H1 (cell line): Measurements from ENCODE around the gene DCK. TPM values are rescaled to one million over a fixed set of nuclear protein-coding genes. Genes with fewer than 3 reads are reported as not detected.

Source experiments
- CTCF ChIA-PET: fragments of 300-600 bp; sonication (Branson Sonifier 250); formaldehyde crosslinking; loops from one replicate; lab custom pipeline; 2021; ENCODE audit not compliant: partially characterized antibody; lab: Charles Lee
- POLR2A ChIA-PET: fragments of 300-600 bp; sonication (Branson Sonifier 250); formaldehyde crosslinking; loops from one replicate; lab custom pipeline; 2021; ENCODE audit warnings: inconsistent platforms; ENCODE audit not compliant: partially characterized antibody; lab: Charles Lee
- DNase-seq, 2 experiments: peaks; one replicate each; pipeline versions ENCODE4 v3.0.0 to v3.0.0-alpha.2; 2010 to 2022; ENCODE audit warnings: low spot score in 2 of 2, low read depth in 1 of 2, mixed read lengths in 1 of 2
- FAIRE-seq: peaks from 2 replicates; lab custom pipeline; 2011; peaks lifted over from hg19 to GRCh38; lab: Jason Lieb, UNC
- H2AFZ ChIP-seq: 2 replicates; pipeline ENCODE4 v1.8.1; 2012; ENCODE audit warnings: low read length, inconsistent platforms
- H2AK5ac ChIP-seq: 2 replicates; pipeline ENCODE4 v1.6.1; 2013; ENCODE audit warnings: low read depth, low read length
- H2BK120ac ChIP-seq: replicated peaks from 2 replicates; pipeline ENCODE3; 2013; ENCODE audit warnings: low read depth, low read length, inconsistent platforms
- H2BK12ac ChIP-seq: 2 replicates; pipeline ENCODE4 v1.6.1; 2013; ENCODE audit warnings: low read depth, low read length
- H2BK15ac ChIP-seq: 2 replicates; pipeline ENCODE4 v1.6.1; 2013; ENCODE audit warnings: low read length
- H2BK20ac ChIP-seq: 2 replicates; pipeline ENCODE4 v1.6.1; 2013; ENCODE audit warnings: low read length
- H2BK5ac ChIP-seq: 2 replicates; pipeline ENCODE4 v1.6.1; 2013; ENCODE audit warnings: low read depth, low read length
- H3K14ac ChIP-seq: 2 replicates; pipeline ENCODE4 v1.6.1; 2013; ENCODE audit warnings: inconsistent platforms; ENCODE audit not compliant: insufficient read length
- H3K18ac ChIP-seq: 2 replicates; pipeline ENCODE4 v1.6.1; 2013; ENCODE audit warnings: low read length; ENCODE audit errors: extremely low read depth
- H3K23ac ChIP-seq: 2 replicates; pipeline ENCODE4 v1.6.1; 2013; ENCODE audit warnings: inconsistent platforms; ENCODE audit not compliant: insufficient read length
- H3K23me2 ChIP-seq: 2 replicates; pipeline ENCODE4 v1.6.1; 2013; ENCODE audit warnings: low read depth, low read length
- H3K27ac ChIP-seq: 2 replicates; pipeline ENCODE4 v1.6.1; 2011; ENCODE audit warnings: low read depth, low read length, inconsistent platforms
- H3K27me3 ChIP-seq, 4 experiments: replicated peaks in 1 of 4; 1 replicate in 1 of 4; 2 replicates in 3 of 4; pipeline versions ENCODE4 v1.6.1 to v1.8.1; 2011 to 2013; ENCODE audit warnings: low read length in 3 of 4, mild to moderate bottlenecking in 3 of 4, inconsistent platforms in 2 of 4, mixed read lengths in 2 of 4, moderate library complexity in 1 of 4; ENCODE audit not compliant: control insufficient read depth in 3 of 4, insufficient read depth in 3 of 4; ENCODE audit errors: extremely low read depth in 1 of 4
- H3K36me3 ChIP-seq, 4 experiments: 2 replicates each; pipeline versions ENCODE4 v1.6.1 to v1.8.1; 2011 to 2013; ENCODE audit warnings: mild to moderate bottlenecking in 4 of 4, low read length in 3 of 4, moderate library complexity in 2 of 4, control low read depth in 1 of 4, inconsistent platforms in 1 of 4; ENCODE audit not compliant: insufficient read depth in 4 of 4, control insufficient read depth in 2 of 4
- H3K4ac ChIP-seq: replicated peaks from 2 replicates; pipeline ENCODE3; 2013; ENCODE audit warnings: low read length, low read depth, mixed read lengths, inconsistent platforms; ENCODE audit not compliant: insufficient read length
- H3K4me1 ChIP-seq, 4 experiments: replicated peaks in 1 of 4; 1 replicate in 1 of 4; 2 replicates in 3 of 4; pipeline versions ENCODE4 v1.6.1 to v1.8.1; 2011 to 2013; ENCODE audit warnings: low read length in 3 of 4, inconsistent platforms in 2 of 4, mixed read lengths in 1 of 4; ENCODE audit not compliant: insufficient read depth in 4 of 4, control insufficient read depth in 3 of 4
- H3K4me2 ChIP-seq, 2 experiments: 2 replicates each; pipeline versions ENCODE4 v1.6.1 to v1.8.1; 2011 to 2013; ENCODE audit warnings: low read depth in 2 of 2, low read length in 2 of 2, control low read depth in 1 of 2, inconsistent platforms in 1 of 2, mild to moderate bottlenecking in 1 of 2; ENCODE audit not compliant: insufficient read depth in 1 of 2
- H3K4me3 ChIP-seq, 4 experiments: fragments of 200-600, 300-600 bp in 1 of 4; sonication (generic), shearing (Covaris generic), sonication (Bioruptor Twin) in 1 of 4; 2 replicates each; pipeline versions ENCODE4 v1.5.1 to v1.8.1; 2011 to 2016; ENCODE audit warnings: low read length in 4 of 4, low read depth in 3 of 4, control low read depth in 2 of 4, inconsistent platforms in 2 of 4, mild to moderate bottlenecking in 2 of 4, mixed read lengths in 1 of 4, moderate library complexity in 1 of 4; ENCODE audit not compliant: insufficient read depth in 2 of 4; ENCODE audit errors: extremely low read depth in 1 of 4
- H3K56ac ChIP-seq: replicated peaks from 2 replicates; pipeline ENCODE3; 2013; ENCODE audit warnings: low read depth, mild to moderate bottlenecking, mixed read lengths, low read length, inconsistent platforms; ENCODE audit not compliant: insufficient read length
- H3K79me1 ChIP-seq: 2 replicates; pipeline ENCODE4 v1.6.1; 2013; ENCODE audit warnings: low read depth, low read length, control low read depth
- H3K79me2 ChIP-seq, 2 experiments: 2 replicates each; pipeline versions ENCODE4 v1.6.1 to v1.8.1; 2012 to 2013; ENCODE audit warnings: low read length in 2 of 2, mild to moderate bottlenecking in 2 of 2, inconsistent platforms in 1 of 2; ENCODE audit not compliant: insufficient read depth in 2 of 2, control insufficient read depth in 1 of 2
- H3K9ac ChIP-seq, 4 experiments: replicated peaks in 1 of 4; 1 replicate in 1 of 4; 2 replicates in 3 of 4; pipeline versions ENCODE4 v1.6.1 to v1.8.1; 2011 to 2013; ENCODE audit warnings: low read depth in 3 of 4, low read length in 3 of 4, control low read depth in 2 of 4, mild to moderate bottlenecking in 2 of 4, moderate library complexity in 2 of 4, inconsistent platforms in 1 of 4; ENCODE audit errors: extremely low read depth in 1 of 4
- H3K9me3 ChIP-seq, 2 experiments: 2 replicates each; pipeline versions ENCODE4 v1.6.1 to v1.8.1; 2012 to 2013; ENCODE audit warnings: mild to moderate bottlenecking in 2 of 2, moderate library complexity in 2 of 2, control low read depth in 1 of 2, inconsistent platforms in 1 of 2, low read depth in 1 of 2, low read length in 1 of 2, mixed read lengths in 1 of 2; ENCODE audit not compliant: insufficient read depth in 2 of 2
- H4K20me1 ChIP-seq, 2 experiments: replicated peaks in 1 of 2; 2 replicates each; pipeline versions ENCODE3 to v1.8.1; 2011 to 2013; ENCODE audit warnings: inconsistent platforms in 2 of 2, low read length in 2 of 2, mild to moderate bottlenecking in 1 of 2; ENCODE audit not compliant: insufficient read depth in 2 of 2, control insufficient read depth in 1 of 2
- H4K5ac ChIP-seq: 2 replicates; pipeline ENCODE4 v1.6.1; 2013; ENCODE audit warnings: low read length, low read depth, mixed read lengths, inconsistent platforms; ENCODE audit not compliant: insufficient read length
- H4K8ac ChIP-seq: 2 replicates; pipeline ENCODE4 v1.8.0; 2013; ENCODE audit warnings: mild to moderate bottlenecking, moderate library complexity, low read length, inconsistent platforms; ENCODE audit not compliant: insufficient read depth; ENCODE audit errors: extremely low read depth
- H4K91ac ChIP-seq: replicated peaks from 2 replicates; pipeline ENCODE3; 2013; ENCODE audit warnings: low read length, mixed read lengths, inconsistent platforms; ENCODE audit not compliant: insufficient read length
- BACH1 ChIP-seq: IDR thresholded peaks from 2 replicates; pipeline ENCODE4 v1.6.1; 2012; ENCODE audit warnings: low read length, improper control_type of control experiment
- CTCF ChIP-seq, 3 experiments: IDR thresholded peaks; 1 replicate in 2 of 3; 2 replicates in 1 of 3; pipeline versions ENCODE4 v1.5.1 to v1.6.1; 2011; ENCODE audit warnings: low read length in 3 of 3, mild to moderate bottlenecking in 3 of 3, inconsistent platforms in 2 of 3, low read depth in 1 of 3, moderate library complexity in 1 of 3; ENCODE audit not compliant: insufficient read depth in 1 of 3; ENCODE audit errors: control extremely low read depth in 1 of 3
- HDAC6 ChIP-seq: IDR thresholded peaks from one replicate; pipeline ENCODE4 v1.7.1; 2012; ENCODE audit warnings: low read depth, mild to moderate bottlenecking, inconsistent platforms, low read length, moderate library complexity
- POLR2A ChIP-seq, 2 experiments: IDR thresholded peaks; 1 replicate in 1 of 2; 2 replicates in 1 of 2; pipeline ENCODE4 v1.6.1; 2011; ENCODE audit warnings: low read depth in 2 of 2, low read length in 2 of 2, mild to moderate bottlenecking in 2 of 2; ENCODE audit errors: control extremely low read depth in 1 of 2
- SAP30 ChIP-seq: fragments of 300-600 bp; sonication (generic); IDR thresholded peaks from 2 replicates; pipeline ENCODE4 v1.7.1; 2012; ENCODE audit warnings: low read length, moderate library complexity, mild to moderate bottlenecking, inconsistent platforms; ENCODE audit not compliant: insufficient read depth, insufficient replicate concordance
- SIRT6 ChIP-seq: IDR thresholded peaks from one replicate; pipeline ENCODE4 v1.7.1; 2012; ENCODE audit warnings: low read length, inconsistent platforms
- SP4 ChIP-seq: IDR thresholded peaks from 2 replicates; pipeline ENCODE4 v1.6.1; 2012; ENCODE audit warnings: low read length, inconsistent platforms
- WGBS, 2 experiments: shearing (Covaris generic) in 1 of 2; methylation state at CpG; one replicate each; pipeline versions ENCODE4 v1.1.6 to v1.1.7; 2013 to 2015; ENCODE audit warnings: low lambda C conversion rate in 2 of 2, mixed read lengths in 2 of 2, inconsistent platforms in 1 of 2, low coverage in 1 of 2, missing lambda C conversion rate in 1 of 2; ENCODE audit not compliant: insufficient replicate concordance in 2 of 2, insufficient coverage in 1 of 2, insufficient read length in 1 of 2; ENCODE audit errors: extremely low coverage in 1 of 2, missing lambda C conversion rate in 1 of 2; 5-methylcytosine and 5-hydroxymethylcytosine counted together
- polyA plus RNA-seq, 7 experiments: library from polyadenylated mRNA; depleted of rRNA in 3 of 7; stranded (reverse) in 5 of 7; unstranded in 2 of 7; fragments of >200 nt in 5 of 7; fragments of 200-250 nt in 2 of 7; gene quantifications; 1 replicate in 5 of 7; 2 replicates in 1 of 7; 4 replicates in 1 of 7; pipeline versions ENCODE4 v1.2.1 to v1.2.3, GENCODE V29; 2011 to 2013; ENCODE audit warnings: missing spikeins in 2 of 7, mixed read lengths in 2 of 7
- total RNA-seq: library from RNA; stranded (reverse); fragmentation: NEBNext Ultra II Directional; extraction: Animal tissue kit (Norgen Biotek cat#: 25700); gene quantifications from 2 replicates; pipeline ENCODE4 v1.2.1, GENCODE V29; 2021

DCK gene
- total and polyA plus RNA-seq, 2 of the 8 experiments (the other 6 are each of a cell fraction or from before 2014, with no cell fraction given) = 4.8 to 18.1 TPM

DNA sequence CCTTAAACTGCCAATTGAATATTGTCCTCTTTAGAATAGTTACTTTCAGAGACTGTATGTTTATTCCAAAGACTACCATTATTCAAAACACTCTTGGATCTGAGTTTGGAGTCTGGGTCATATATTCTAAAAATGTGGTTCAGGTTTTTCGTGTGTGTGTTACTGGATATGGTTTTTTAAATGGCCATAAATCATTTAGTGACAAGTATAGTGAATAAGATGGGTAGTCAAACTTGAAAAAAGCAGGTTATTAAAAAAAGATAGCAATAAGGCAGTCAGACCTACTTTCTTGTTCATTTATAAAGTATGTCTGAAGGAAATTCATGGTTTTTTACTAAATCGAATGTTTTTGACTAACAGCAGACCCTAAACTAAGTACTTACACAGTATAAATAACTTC lies 59.3 kb downstream of the DCK start:
- no peaks in the 10 kb centered on the region for H3K23me2 ChIP-seq
- no peak overlapping the region for H2BK15ac ChIP-seq
- no peaks in the 10 kb centered on the region for H3K36me3 ChIP-seq
- no peak overlapping the region for H3K14ac ChIP-seq
- no peak overlapping the region for H3K9ac ChIP-seq
- no peak overlapping the region for H3K23ac ChIP-seq
- ChIA-PET POLR2A (no interaction called here), CTCF (no interaction called here)
- DNase-seq (no peak), FAIRE-seq (no peak)
- H4K5ac ChIP-seq = no peak overlapping the region
- no peak overlapping the region for H2BK20ac ChIP-seq
- H4K20me1 ChIP-seq = no peaks in the 10 kb centered on the region
- TF ChIP-seq SP4 = no peak
- TF ChIP-seq CTCF (IDR thresholded peaks at IDR 0.05; ENCODE audit: control extremely low read depth in 1 of 3, insufficient read depth in 1 of 3, low read depth in 1 of 3, low read length in 3 of 3) = no peak
- TF ChIP-seq POLR2A (IDR thresholded peaks at IDR 0.05; ENCODE audit: control extremely low read depth in 1 of 2, low read depth in 2 of 2, low read length in 2 of 2) = no peak
- TF ChIP-seq SAP30 = no peak
- TF ChIP-seq HDAC6 = no peak
- no peak for TF ChIP-seq BACH1
- no peak for TF ChIP-seq SIRT6
- H3K79me2 ChIP-seq = no peaks in the 10 kb centered on the region
- H3K9me3 ChIP-seq = no peaks in the 10 kb centered on the region
- H3K4me3 ChIP-seq = no peak overlapping the region
- H4K91ac ChIP-seq = no peak overlapping the region
- H4K8ac ChIP-seq = no peak overlapping the region
- H3K18ac ChIP-seq = no peak overlapping the region
- no peak overlapping the region for H3K56ac ChIP-seq
- H2BK5ac ChIP-seq = no peak overlapping the region
- no peak overlapping the region for H3K4me2 ChIP-seq
- WGBS, 2 experiments = 88% methylated on average over 2 of the region's 2 CpGs; no CpG with 5 or more reads in 1 of the 2 experiments
- no peaks in the 10 kb centered on the region for H3K4me1 ChIP-seq
- no peak overlapping the region for H2BK120ac ChIP-seq
- no peak overlapping the region for H2AK5ac ChIP-seq
- no peak overlapping the region for H2AFZ ChIP-seq
- H3K27ac ChIP-seq = no peak overlapping the region
- H3K27me3 ChIP-seq = no peaks in the 10 kb centered on the region
- H2BK12ac ChIP-seq = no peak overlapping the region
- no peak overlapping the region for H3K4ac ChIP-seq
- no peaks in the 10 kb centered on the region for H3K79me1 ChIP-seq
